GM18498 (cell line): ENCODE data around the gene MMP26.
"Not testable (repeated sequence)": the region's sequence is repeated elsewhere in the genome, so short reads cannot be mapped to it uniquely, and the experiment has no call there.

Source experiments
- ATAC-seq: cut with Tn5 transposase; IDR thresholded peaks from one replicate; pipeline ENCODE4 v1.9.1; 2021; ENCODE audit warnings: mild to moderate bottlenecking, moderate library complexity; ENCODE audit not compliant: unreplicated experiment

The MMP26 gene

DNA sequence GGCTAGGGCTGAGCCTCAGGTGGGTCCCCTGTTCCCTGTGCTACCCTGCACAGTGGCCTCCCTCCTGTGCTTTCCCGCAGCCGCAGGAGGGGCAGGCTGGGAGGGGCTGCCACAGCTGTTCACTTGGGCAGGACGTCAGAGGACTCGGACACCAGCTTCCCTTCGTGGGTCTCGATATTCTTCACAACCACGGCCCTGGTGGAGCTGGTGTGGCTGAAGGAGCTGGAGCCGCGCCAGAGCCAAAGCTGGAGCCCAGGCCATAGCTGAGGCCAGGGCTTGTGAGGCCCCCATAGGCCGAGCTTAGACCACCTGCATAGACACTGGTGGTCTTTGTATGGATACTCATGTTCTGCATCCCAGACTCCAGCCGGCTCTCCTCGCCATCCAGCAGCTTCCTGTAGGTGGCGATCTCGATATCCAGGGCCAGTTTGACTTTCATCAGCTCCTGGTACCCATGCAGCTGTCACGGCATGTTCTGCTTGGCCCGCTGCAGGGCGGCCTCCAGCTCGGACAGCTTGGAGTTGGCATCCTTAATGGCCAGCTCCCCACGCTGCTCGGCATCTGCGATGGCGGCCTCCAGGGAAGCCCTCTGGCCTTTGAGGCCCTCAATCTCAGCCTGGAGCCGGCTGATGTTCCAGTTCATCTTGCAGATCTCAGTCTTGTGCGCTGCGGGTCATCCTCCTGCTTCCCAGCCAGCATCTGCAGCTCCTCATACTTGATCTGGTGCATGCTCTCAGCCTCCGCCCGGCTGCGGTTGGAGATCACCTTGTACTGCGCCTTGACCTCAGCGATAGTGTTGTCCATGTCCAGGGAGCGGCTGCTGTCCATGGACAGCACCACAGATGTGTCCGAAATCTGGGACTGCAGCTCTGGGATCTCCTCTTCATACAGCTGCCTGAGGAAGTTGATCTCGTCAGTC lies 18.3 kb downstream of the MMP26 start:
- not testable (repeated sequence) for ATAC-seq

DNA sequence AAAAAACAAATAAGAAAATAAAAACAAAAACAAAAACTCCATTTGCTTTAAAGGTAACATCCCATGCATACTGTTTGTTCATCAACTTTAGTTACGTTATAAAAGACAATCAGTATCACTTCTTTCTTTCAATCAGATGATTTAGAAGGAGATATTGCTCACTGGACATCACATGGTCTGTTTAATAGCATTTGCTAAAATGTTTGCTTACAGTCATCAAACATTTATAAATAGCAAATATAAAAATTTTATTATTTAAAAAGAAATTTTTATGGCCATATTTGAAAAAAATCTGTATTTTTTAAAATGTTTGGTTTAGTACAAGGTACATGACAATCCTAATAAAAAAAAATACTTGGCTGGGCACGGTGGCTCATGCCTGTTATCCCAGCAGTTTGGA lies 22.6 kb downstream of the MMP26 start:
- no peak for ATAC-seq

DNA sequence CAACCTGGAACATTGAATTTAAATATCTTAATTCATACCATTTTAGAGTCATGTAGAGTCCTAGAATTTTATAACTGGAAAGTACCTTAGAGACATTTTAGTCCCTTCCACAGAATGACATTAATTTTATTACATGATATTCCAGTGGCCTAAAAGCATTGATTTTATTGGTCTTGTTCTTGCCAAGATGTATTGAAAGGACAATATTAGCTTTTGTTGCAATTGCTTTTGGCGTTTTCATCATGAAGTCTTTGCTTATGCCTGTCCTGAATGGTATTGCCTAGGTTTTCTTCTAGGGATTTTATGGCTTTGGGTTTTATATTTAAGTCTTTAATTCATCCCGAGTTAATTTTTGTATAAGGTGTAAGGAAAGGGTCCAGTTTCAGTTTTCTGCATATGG lies 36.2 kb downstream of the MMP26 start:
- no peak for ATAC-seq

DNA sequence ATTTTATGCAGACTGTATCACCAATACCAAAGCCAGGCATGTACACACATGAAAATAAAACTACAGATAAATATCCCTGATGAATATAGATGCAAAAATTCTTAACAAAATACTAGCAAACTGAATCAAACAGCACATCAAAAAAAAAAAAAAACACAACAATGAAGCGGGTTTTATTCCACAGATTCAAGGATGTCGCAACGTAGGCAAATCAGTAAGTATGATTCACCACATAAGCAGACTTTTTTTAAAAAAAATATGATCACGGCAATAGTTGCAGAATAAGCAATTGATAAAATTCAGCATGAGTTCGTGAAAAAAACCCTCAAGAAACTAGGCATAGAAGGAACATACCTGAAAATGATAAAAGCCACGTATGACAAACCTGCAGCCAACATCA lies 43.9 kb downstream of the MMP26 start:
- no peak for ATAC-seq

DNA sequence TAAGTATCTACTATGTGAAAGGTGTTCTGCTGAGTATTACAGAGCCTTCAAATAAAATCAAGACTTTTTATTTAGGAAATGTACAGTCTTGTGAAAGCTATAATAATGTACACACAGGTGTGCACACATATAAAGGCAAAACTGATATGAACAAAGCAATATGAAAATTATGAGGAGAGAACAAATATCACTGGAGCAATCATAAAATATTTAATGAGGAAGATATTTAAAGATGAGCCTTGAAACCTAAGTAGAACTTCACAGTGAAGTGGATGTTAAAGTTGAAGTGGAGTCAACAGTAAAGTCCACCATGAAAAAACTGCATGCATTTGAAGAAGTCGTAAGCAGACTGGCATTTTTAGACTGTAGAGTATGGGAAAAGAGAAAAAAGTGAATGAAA lies 46.6 kb downstream of the MMP26 start:
- no peak for ATAC-seq
